Fibroblast of lung (primary cell): ENCODE data around the gene BANF1. TPM values are rescaled to one million over a fixed set of nuclear protein-coding genes. Genes with fewer than 3 reads are reported as not detected.

Experiments
- DNase-seq, 2 donors: peaks; one replicate each; pipeline versions ENCODE4 v3.0.0 to v3.0.0-alpha.2; 2010; ENCODE audit warnings: low read depth in 2 of 2
- H2AFZ ChIP-seq: 2 replicates; pipeline ENCODE4 v1.5.1; 2012; ENCODE audit warnings: low read length, control low read depth, inconsistent platforms
- H3K27ac ChIP-seq: 2 replicates; pipeline ENCODE4 v1.5.1; 2011; ENCODE audit warnings: low read length, control low read depth; ENCODE audit not compliant: insufficient read depth
- H3K27me3 ChIP-seq: 2 replicates; pipeline ENCODE4 v1.5.1; 2011; ENCODE audit warnings: mild to moderate bottlenecking, low read length; ENCODE audit not compliant: control insufficient read depth, insufficient read depth
- H3K36me3 ChIP-seq: 2 replicates; pipeline ENCODE4 v1.5.1; 2011; ENCODE audit warnings: low read length; ENCODE audit not compliant: control insufficient read depth, insufficient read depth
- H3K4me1 ChIP-seq: 2 replicates; pipeline ENCODE4 v1.5.1; 2011; ENCODE audit warnings: low read length; ENCODE audit not compliant: control insufficient read depth, insufficient read depth; ENCODE audit errors: extremely low read depth
- H3K4me2 ChIP-seq: 2 replicates; pipeline ENCODE4 v1.5.1; 2011; ENCODE audit warnings: low read length, control low read depth; ENCODE audit not compliant: insufficient read depth; ENCODE audit errors: extremely low read depth
- H3K4me3 ChIP-seq, 4 experiments: fragments of 200-600 bp in 1 of 4; sonication (generic) in 1 of 4; replicated peaks in 1 of 4; 2 replicates each; pipeline ENCODE4 v1.5.1; 2011 to 2016; ENCODE audit warnings: low read length in 4 of 4, low read depth in 3 of 4, mild to moderate bottlenecking in 3 of 4, control low read depth in 2 of 4, inconsistent platforms in 1 of 4, mixed read lengths in 1 of 4; ENCODE audit not compliant: insufficient read depth in 1 of 4; ENCODE audit errors: control extremely low read depth in 1 of 4
- H3K79me2 ChIP-seq: 2 replicates; pipeline ENCODE4 v1.5.1; 2012; ENCODE audit warnings: mild to moderate bottlenecking, low read length, inconsistent platforms; ENCODE audit not compliant: control insufficient read depth, insufficient read depth
- H3K9ac ChIP-seq: 2 replicates; pipeline ENCODE4 v1.5.1; 2011; ENCODE audit warnings: mild to moderate bottlenecking, low read length, control low read depth; ENCODE audit not compliant: insufficient read depth
- H3K9me3 ChIP-seq: 2 replicates; pipeline ENCODE4 v1.5.1; 2012; ENCODE audit warnings: low read depth, low read length; ENCODE audit not compliant: control insufficient read depth, insufficient read depth
- H4K20me1 ChIP-seq: 2 replicates; pipeline ENCODE4 v1.5.1; 2011; ENCODE audit warnings: low read length; ENCODE audit not compliant: control insufficient read depth, insufficient read depth; ENCODE audit errors: extremely low read depth
- EZH2 ChIP-seq: IDR thresholded peaks from 2 replicates; pipeline ENCODE4 v1.5.1; 2012; ENCODE audit warnings: low read length, control low read depth, mild to moderate bottlenecking; ENCODE audit errors: missing control alignments
- polyA plus RNA-seq, 2 donors: library from polyadenylated mRNA; depleted of rRNA in 1 of 2; stranded (reverse) in 1 of 2; unstranded in 1 of 2; fragments of >200 nt; gene quantifications; 2 replicates each; pipeline ENCODE4 v1.2.1, GENCODE V29; 2011 to 2012; ENCODE audit warnings: missing spikeins in 1 of 2
- total RNA-seq: library from RNA; depleted of rRNA; stranded (reverse); fragments of >200 nt; gene quantifications from 2 replicates; pipeline ENCODE4 v1.2.1, GENCODE V29; 2014
- TF ChIP-seq, protein P1 (sequence below), 2 donors: IDR thresholded peaks in 1 of 2; conservative IDR thresholded peaks in 1 of 2; 1 replicate in 1 of 2; 2 replicates in 1 of 2; pipeline ENCODE4 v1.5.1; 2011 to 2012; ENCODE audit warnings: low read length in 2 of 2, control low read depth in 1 of 2, inconsistent platforms in 1 of 2, low read depth in 1 of 2, mild to moderate bottlenecking in 1 of 2

BANF1 gene
- total and polyA plus RNA-seq, 2 donors (not counting 1 experiment from before 2014, with no cell fraction given), result 19.0 to 156 TPM

DNA sequence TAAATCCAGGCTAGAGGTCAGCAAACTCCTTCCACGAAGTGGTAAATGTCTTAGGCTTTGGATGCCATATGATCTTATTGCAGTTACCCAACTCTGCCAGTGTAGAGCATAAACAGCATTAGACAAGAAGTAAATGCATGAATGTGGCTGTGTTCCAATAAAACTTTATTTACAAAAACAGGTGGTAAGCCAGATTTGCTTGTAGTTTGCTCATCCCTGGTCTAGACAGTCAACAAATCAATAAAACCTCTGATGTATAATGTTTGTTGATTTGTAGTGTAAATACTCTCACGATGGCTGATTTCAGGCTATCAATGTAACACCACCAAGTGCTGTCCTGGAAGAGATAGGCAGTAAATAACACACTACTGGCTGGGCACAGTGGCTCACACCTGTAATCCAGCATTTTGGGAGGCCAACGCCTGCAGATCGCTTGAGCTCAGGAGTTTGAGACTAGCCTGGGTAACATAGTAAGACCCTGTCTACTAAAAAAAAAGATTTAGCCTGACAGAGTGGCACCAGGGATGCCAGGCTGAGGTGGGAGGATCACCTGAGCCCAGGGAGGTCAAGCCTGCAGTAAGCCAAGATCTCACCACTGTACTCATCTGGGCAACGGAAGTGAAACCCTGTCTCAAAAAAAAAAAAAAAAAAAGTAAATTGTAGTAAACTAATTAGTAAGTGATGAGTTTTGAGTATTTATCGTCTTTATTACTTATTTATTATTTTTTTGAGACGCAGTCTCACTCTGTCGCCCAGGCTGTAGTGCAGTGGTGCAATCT is 30.8 kb downstream of the BANF1 start:
- Histone ChIP-seq H3K4me1 (no peaks in the 10 kb centered on the region), H3K36me3 (no peaks in the 10 kb centered on the region), H3K79me2 (no peaks in the 10 kb centered on the region), H3K27ac (no peak overlapping the region), H3K9ac (no peak overlapping the region), H3K4me3 (no peak overlapping the region), H4K20me1 (no peaks in the 10 kb centered on the region), H3K4me2 (no peak overlapping the region), H3K9me3 (no peaks in the 10 kb centered on the region), H3K27me3 (no peaks in the 10 kb centered on the region), H2AFZ (no peak overlapping the region)
- no peak for DNase-seq
- no peak for TF ChIP-seq EZH2
- TF ChIP-seq, protein P1, sequence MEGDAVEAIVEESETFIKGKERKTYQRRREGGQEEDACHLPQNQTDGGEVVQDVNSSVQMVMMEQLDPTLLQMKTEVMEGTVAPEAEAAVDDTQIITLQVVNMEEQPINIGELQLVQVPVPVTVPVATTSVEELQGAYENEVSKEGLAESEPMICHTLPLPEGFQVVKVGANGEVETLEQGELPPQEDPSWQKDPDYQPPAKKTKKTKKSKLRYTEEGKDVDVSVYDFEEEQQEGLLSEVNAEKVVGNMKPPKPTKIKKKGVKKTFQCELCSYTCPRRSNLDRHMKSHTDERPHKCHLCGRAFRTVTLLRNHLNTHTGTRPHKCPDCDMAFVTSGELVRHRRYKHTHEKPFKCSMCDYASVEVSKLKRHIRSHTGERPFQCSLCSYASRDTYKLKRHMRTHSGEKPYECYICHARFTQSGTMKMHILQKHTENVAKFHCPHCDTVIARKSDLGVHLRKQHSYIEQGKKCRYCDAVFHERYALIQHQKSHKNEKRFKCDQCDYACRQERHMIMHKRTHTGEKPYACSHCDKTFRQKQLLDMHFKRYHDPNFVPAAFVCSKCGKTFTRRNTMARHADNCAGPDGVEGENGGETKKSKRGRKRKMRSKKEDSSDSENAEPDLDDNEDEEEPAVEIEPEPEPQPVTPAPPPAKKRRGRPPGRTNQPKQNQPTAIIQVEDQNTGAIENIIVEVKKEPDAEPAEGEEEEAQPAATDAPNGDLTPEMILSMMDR (conservative IDR thresholded peaks at IDR 0.05 in 1 of 2, IDR thresholded peaks at IDR 0.05 in 1 of 2; ENCODE audit: low read depth in 1 of 2, low read length in 2 of 2), result no peak

DNA sequence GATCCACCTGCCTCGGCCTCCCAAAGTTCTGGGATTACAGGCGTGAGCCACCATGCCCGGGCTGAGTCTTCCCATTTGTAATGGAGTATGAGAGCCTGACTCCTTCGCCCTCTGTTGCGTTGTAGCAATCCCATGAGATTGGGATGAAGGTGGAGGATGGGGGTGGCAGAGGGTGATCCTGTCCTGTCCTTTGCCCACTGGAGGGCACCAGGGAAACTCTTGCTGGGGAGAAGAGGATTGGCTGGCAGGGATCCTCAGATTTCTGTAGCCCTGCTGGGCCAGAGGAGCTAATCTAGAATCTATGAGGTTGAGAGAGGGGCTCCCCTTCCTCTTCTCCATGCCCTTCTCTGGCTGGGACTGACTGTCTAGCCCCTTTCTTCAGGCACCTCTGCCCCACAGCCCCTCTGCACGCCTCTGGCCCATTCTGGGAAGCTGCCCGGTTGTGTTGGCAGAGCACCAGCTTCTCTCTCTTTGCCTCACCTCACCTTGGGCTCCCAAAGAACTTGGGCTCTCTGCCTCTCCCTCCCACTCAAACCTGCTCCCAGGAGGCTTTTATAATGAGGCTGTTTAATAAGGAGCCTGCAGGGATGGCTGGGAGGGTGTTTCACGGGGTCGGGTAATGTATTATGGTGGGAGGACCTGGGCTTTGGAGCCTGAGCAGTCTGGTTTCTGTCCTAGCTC is 33.5 kb downstream of the BANF1 start:
- no peak overlapping the region for H3K9ac ChIP-seq
- no peak overlapping the region for H3K27ac ChIP-seq
- no peaks in the 10 kb centered on the region for H3K9me3 ChIP-seq
- no peaks in the 10 kb centered on the region for H3K79me2 ChIP-seq
- H3K4me2 ChIP-seq, result no peak overlapping the region
- H3K36me3 ChIP-seq, result no peaks in the 10 kb centered on the region
- H2AFZ ChIP-seq, result no peak overlapping the region
- TF ChIP-seq, protein P1 (conservative IDR thresholded peaks at IDR 0.05 in 1 of 2, IDR thresholded peaks at IDR 0.05 in 1 of 2; ENCODE audit: low read depth in 1 of 2, low read length in 2 of 2), result no peak
- no peak for TF ChIP-seq EZH2
- DNase-seq, result no peak
- no peaks in the 10 kb centered on the region for H4K20me1 ChIP-seq
- H3K4me1 ChIP-seq, result no peaks in the 10 kb centered on the region
- no peak overlapping the region for H3K4me3 ChIP-seq
- H3K27me3 ChIP-seq, result peaks cover 7% of the 10 kb centered on the region

DNA sequence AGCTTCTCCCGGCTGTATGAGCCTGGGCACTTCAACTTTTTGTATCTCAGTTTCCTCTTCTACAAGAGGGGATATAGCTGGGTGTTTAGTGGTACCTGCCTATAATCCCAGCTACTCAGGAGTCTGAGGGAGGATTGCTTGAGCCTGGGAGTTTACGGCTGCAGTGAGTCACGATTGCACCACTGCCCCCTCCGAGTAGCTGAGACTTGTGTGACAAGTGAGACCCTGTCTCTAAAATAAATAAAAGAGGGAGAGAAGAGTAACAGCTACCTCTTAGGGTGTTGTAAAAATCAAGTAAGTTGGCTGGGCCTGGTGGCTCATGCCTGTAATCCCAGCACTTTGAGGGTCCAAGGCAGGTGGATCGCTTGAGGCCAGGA is 34.0 kb downstream of the BANF1 start:
- Histone ChIP-seq H3K27me3 (peaks cover 12% of the 10 kb centered on the region), H2AFZ (no peak overlapping the region), H3K79me2 (no peaks in the 10 kb centered on the region), H3K36me3 (no peaks in the 10 kb centered on the region), H3K27ac (no peak overlapping the region), H3K9me3 (no peaks in the 10 kb centered on the region), H4K20me1 (no peaks in the 10 kb centered on the region), H3K4me2 (no peak overlapping the region), H3K4me1 (no peaks in the 10 kb centered on the region), H3K4me3 (no peak overlapping the region), H3K9ac (no peak overlapping the region)
- DNase-seq, result no peak
- TF ChIP-seq, protein P1 (conservative IDR thresholded peaks at IDR 0.05 in 1 of 2, IDR thresholded peaks at IDR 0.05 in 1 of 2; ENCODE audit: low read depth in 1 of 2, low read length in 2 of 2), result no peak
- no peak for TF ChIP-seq EZH2
